HUES48 (cell line): ENCODE measurements around the gene TSPAN1.

ENCODE experiments used
- H3K27ac ChIP-seq: one replicate; pipeline ENCODE4 v1.7.0; 2013; ENCODE audit warnings: low read depth, low read length, inconsistent platforms
- H3K27me3 ChIP-seq: 2 replicates; pipeline ENCODE4 v1.6.1; 2013; ENCODE audit warnings: mild to moderate bottlenecking, low read length; ENCODE audit not compliant: control insufficient read depth, insufficient read depth
- H3K36me3 ChIP-seq: 2 replicates; pipeline ENCODE4 v1.6.1; 2013; ENCODE audit warnings: low read length; ENCODE audit not compliant: control insufficient read depth, insufficient read depth
- H3K4me1 ChIP-seq: 2 replicates; pipeline ENCODE4 v1.6.1; 2013; ENCODE audit warnings: mild to moderate bottlenecking, low read length; ENCODE audit not compliant: control insufficient read depth, insufficient read depth
- H3K4me3 ChIP-seq: 2 replicates; pipeline ENCODE4 v1.5.1; 2013; ENCODE audit warnings: mild to moderate bottlenecking, low read depth, low read length
- H3K9ac ChIP-seq: 2 replicates; pipeline ENCODE4 v1.6.1; 2013; ENCODE audit warnings: mild to moderate bottlenecking, low read depth, low read length, moderate library complexity
- H3K9me3 ChIP-seq: 2 replicates; pipeline ENCODE4 v1.6.1; 2013; ENCODE audit warnings: low read length; ENCODE audit not compliant: control insufficient read depth, insufficient read depth

Gene TSPAN1

GRCh38 chr1:46166521-46167462 lies 8.1 kb upstream of the TSPAN1 start:
- Histone ChIP-seq H3K27ac (no peak overlapping the region), H3K27me3 (peaks cover 13% of the 10 kb centered on the region), H3K9me3 (no peaks in the 10 kb centered on the region), H3K4me3 (no peak overlapping the region), H3K36me3 (no peaks in the 10 kb centered on the region), H3K9ac (no peak overlapping the region), H3K4me1 (peaks cover 14% of the 10 kb centered on the region; the same call in 1 of the 2 replicates)

- Histone ChIP-seq H3K27ac (no peak overlapping the region), H3K27me3 (peaks cover 13% of the 10 kb centered on the region), H3K4me3 (no peak overlapping the region), H3K9me3 (no peaks in the 10 kb centered on the region), H3K9ac (no peak overlapping the region), H3K36me3 (no peaks in the 10 kb centered on the region), H3K4me1 (peaks cover 19% of the 10 kb centered on the region; the same call in 1 of the 2 replicates)
These were observed 6.4 kb upstream of the TSPAN1 start for GRCh38 chr1:46168477-46168876.

GRCh38 chr1:46169811-46170454 lies 5.0 kb upstream of the TSPAN1 start:
- Histone ChIP-seq H3K27me3 (peaks cover 13% of the 10 kb centered on the region), H3K9ac (no peak overlapping the region), H3K4me3 (no peak overlapping the region), H3K4me1 (peaks cover 25% of the 10 kb centered on the region; the same call in 1 of the 2 replicates), H3K36me3 (no peaks in the 10 kb centered on the region), H3K9me3 (no peaks in the 10 kb centered on the region), H3K27ac (no peak overlapping the region)

- no peak overlapping the region for H3K27ac ChIP-seq
- no peaks in the 10 kb centered on the region for H3K9me3 ChIP-seq
- no peak overlapping the region for H3K4me3 ChIP-seq
- peaks cover 23% of the 10 kb centered on the region; the same call in 1 of the 2 replicates for H3K4me1 ChIP-seq
- H3K36me3 ChIP-seq, result no peaks in the 10 kb centered on the region
- H3K27me3 ChIP-seq, result peaks cover 12% of the 10 kb centered on the region
- H3K9ac ChIP-seq, result no peak overlapping the region
These were observed 3.5 kb upstream of the TSPAN1 start for GRCh38 chr1:46171351-46171750.

GRCh38 chr1:46171871-46172270 lies 3.0 kb upstream of the TSPAN1 start:
- no peaks in the 10 kb centered on the region for H3K9me3 ChIP-seq
- H3K9ac ChIP-seq, result no peak overlapping the region
- H3K4me1 ChIP-seq, result peaks cover 22% of the 10 kb centered on the region; the same call in 1 of the 2 replicates
- no peaks in the 10 kb centered on the region for H3K36me3 ChIP-seq
- no peak overlapping the region for H3K4me3 ChIP-seq
- H3K27me3 ChIP-seq, result peaks cover 6% of the 10 kb centered on the region; the same call in 1 of the 2 replicates
- H3K27ac ChIP-seq, result no peak overlapping the region

GRCh38 chr1:46172321-46172720 lies 2.6 kb upstream of the TSPAN1 start:
- no peak overlapping the region for H3K27ac ChIP-seq
- no peaks in the 10 kb centered on the region for H3K36me3 ChIP-seq

GRCh38 chr1:46173361-46173856 lies 1.5 kb upstream of the TSPAN1 start:
- Histone ChIP-seq H3K9ac (no peak overlapping the region), H3K27me3 (no peaks in the 10 kb centered on the region; the same call in 1 of the 2 replicates), H3K9me3 (no peaks in the 10 kb centered on the region), H3K4me3 (no peak overlapping the region), H3K36me3 (no peaks in the 10 kb centered on the region), H3K27ac (no peak overlapping the region), H3K4me1 (peaks cover 17% of the 10 kb centered on the region; the same call in 1 of the 2 replicates)

More at GRCh38 chr1:46172321-46172720, 2.6 kb upstream of the TSPAN1 start:
- Histone ChIP-seq H3K9me3 (no peaks in the 10 kb centered on the region), H3K9ac (no peak overlapping the region), H3K4me1 (peaks cover 18% of the 10 kb centered on the region; the same call in 1 of the 2 replicates), H3K4me3 (no peak overlapping the region), H3K27me3 (peaks cover 2% of the 10 kb centered on the region; the same call in 1 of the 2 replicates)

- Histone ChIP-seq H3K4me3 (no peak overlapping the region), H3K36me3 (no peaks in the 10 kb centered on the region), H3K9ac (no peak overlapping the region)
These were observed 356 bp downstream of the TSPAN1 start for GRCh38 chr1:46175243-46175642.

GRCh38 chr1:46176211-46176865 lies 1.5 kb downstream of the TSPAN1 start, which contains the start of gene P3R3URF:
TSS of gene P3R3URF (minus strand) at chr1:46176488. CDS start at chr1:46176471, 17 bp downstream.
- H3K4me3 ChIP-seq, result no peak within 1 kb of the TSS
- peaks cover 6% of the 10 kb centered on the region; the same call in 1 of the 2 replicates for H3K27me3 ChIP-seq
- H3K27ac ChIP-seq, result no peak within 1 kb of the TSS
- no peak within 1 kb of the TSS for H3K9ac ChIP-seq
- no peaks in the 10 kb centered on the region for H3K9me3 ChIP-seq
- no peaks in the 10 kb centered on the region for H3K36me3 ChIP-seq
- peaks cover 20% of the 10 kb centered on the region; the same call in 1 of the 2 replicates for H3K4me1 ChIP-seq

More at GRCh38 chr1:46175243-46175642, 356 bp downstream of the TSPAN1 start:
- Histone ChIP-seq H3K27me3 (no peaks in the 10 kb centered on the region; the same call in 1 of the 2 replicates), H3K9me3 (no peaks in the 10 kb centered on the region), H3K4me1 (peaks cover 21% of the 10 kb centered on the region; the same call in 1 of the 2 replicates), H3K27ac (no peak overlapping the region)
